K562 (cell line): ENCODE measurements around the gene GRHPR. TPM values are rescaled to one million over a fixed set of nuclear protein-coding genes. Genes with fewer than 3 reads are reported as not detected.

Experiments used
- ARID1B ChIP-seq: fragments of 450-650 bp; IDR thresholded peaks from 2 replicates; pipeline ENCODE4 v1.6.1; 2016; ENCODE audit warnings: antibody characterized with exemption, mild to moderate bottlenecking, inconsistent platforms
- CBFA2T3 ChIP-seq: fragments of 450-650 bp; IDR thresholded peaks from 2 replicates; pipeline ENCODE4 v1.6.1; 2017
- CBFB ChIP-seq: sonication (generic); formaldehyde crosslinking; IDR thresholded peaks from 2 replicates; pipeline ENCODE4 v1.4.0; 2020; ENCODE audit warnings: mild to moderate bottlenecking, missing genetic modification reagents
- CEBPB ChIP-seq: fragments of 450-650 bp; IDR thresholded peaks from 2 replicates; pipeline ENCODE4 v1.6.1; 2016; ENCODE audit warnings: missing genetic modification characterization, missing compliant biosample characterization
- CREB1 ChIP-seq, 2 experiments: sonication (generic) in 1 of 2; formaldehyde crosslinking in 1 of 2; IDR thresholded peaks; 2 replicates each; pipeline versions ENCODE4 v1.6.1 to v1.8.0; 2012 to 2022; ENCODE audit warnings: inconsistent platforms in 1 of 2, mild to moderate bottlenecking in 1 of 2, missing genetic modification reagents in 1 of 2, moderate library complexity in 1 of 2
- EZH2 ChIP-seq: IDR thresholded peaks from 2 replicates; pipeline ENCODE4 v1.6.1; 2012; ENCODE audit warnings: low read depth, mild to moderate bottlenecking, inconsistent platforms, low read length, borderline replicate concordance
- JUND ChIP-seq, 2 experiments: IDR thresholded peaks; 2 replicates in 1 of 2; 3 replicates in 1 of 2; pipeline ENCODE4 v1.6.1; 2011; ENCODE audit warnings: borderline replicate concordance in 2 of 2, low read depth in 2 of 2, low read length in 2 of 2, improper control_type of control experiment in 1 of 2, missing biosample characterization in 1 of 2, missing genetic modification characterization in 1 of 2, missing genetic modification reagents in 1 of 2
- KDM1A ChIP-seq, 2 experiments: fragments of 450-650 bp; IDR thresholded peaks; 2 replicates each; pipeline ENCODE4 v1.6.1; 2016; ENCODE audit warnings: mild to moderate bottlenecking in 2 of 2
- NFIC ChIP-seq: fragments of 450-650 bp; IDR thresholded peaks from 2 replicates; pipeline ENCODE4 v1.6.1; 2017; ENCODE audit warnings: mild to moderate bottlenecking, inconsistent platforms
- RCOR1 ChIP-seq, 2 experiments: IDR thresholded peaks; 2 replicates each; pipeline ENCODE4 v1.6.1; 2012; ENCODE audit warnings: low read depth in 2 of 2, low read length in 2 of 2, borderline replicate concordance in 1 of 2, improper control_type of control experiment in 1 of 2
- SAFB ChIP-seq: fragments of 200-400 bp; formaldehyde crosslinking; IDR thresholded peaks from 2 replicates; pipeline ENCODE4 v1.6.1; 2017; ENCODE audit warnings: low read depth, low read length, borderline replicate concordance
- TEAD4 ChIP-seq, 2 experiments: sonication (generic) in 1 of 2; formaldehyde crosslinking in 1 of 2; IDR thresholded peaks; 2 replicates each; pipeline versions ENCODE4 v1.6.1 to v1.8.0; 2012 to 2022; ENCODE audit warnings: borderline replicate concordance in 1 of 2, inconsistent platforms in 1 of 2, low read length in 1 of 2, mild to moderate bottlenecking in 1 of 2, missing genetic modification reagents in 1 of 2
- USF1 ChIP-seq: sonication (generic); formaldehyde crosslinking; IDR thresholded peaks from 2 replicates; pipeline ENCODE4 v1.9.0; 2022; ENCODE audit warnings: mild to moderate bottlenecking, missing genetic modification reagents
- ZC3H4 ChIP-seq: sonication (generic); formaldehyde crosslinking; IDR thresholded peaks from 2 replicates; pipeline ENCODE4 v1.9.0; 2021; ENCODE audit warnings: missing genetic modification reagents, borderline replicate concordance
- ZNF511 ChIP-seq: sonication (generic); formaldehyde crosslinking; IDR thresholded peaks from 2 replicates; pipeline ENCODE4 v1.8.0; 2022; ENCODE audit warnings: mild to moderate bottlenecking, missing genetic modification reagents
- polyA plus RNA-seq, 8 experiments: library from polyadenylated mRNA; depleted of rRNA in 4 of 8; stranded (reverse) in 5 of 8; unstranded in 3 of 8; fragments of >200 nt; fragmentation: Nextera tagmentation in 2 of 8; fragmentation: Illumina TruSeq in 1 of 8; extraction: Ambion mirVana in 2 of 8; extraction: Trizol in 1 of 8; gene quantifications; 2 replicates each; pipeline versions ENCODE4 v1.2.1 to v1.2.3, GENCODE V29; 2011 to 2014; ENCODE audit warnings: inconsistent platforms in 1 of 8, missing spikeins in 1 of 8
- total RNA-seq, 7 experiments: library from RNA; depleted of rRNA in 6 of 7; stranded (reverse); fragments of >200 nt in 6 of 7; fragmentation: Illumina TruSeq in 2 of 7; extraction: Trizol in 2 of 7; gene quantifications; 2 replicates each; pipeline versions ENCODE4 v1.2.1 to v1.2.3, GENCODE V29; 2011 to 2021; ENCODE audit warnings: low replicate concordance in 1 of 7
- TF ChIP-seq, protein P1 (sequence below), 3 experiments: fragments of 200-800 bp in 1 of 3; sonication (Bioruptor generic) in 1 of 3; sonication (generic) in 1 of 3; formaldehyde crosslinking in 1 of 3; IDR thresholded peaks; 2 replicates each; pipeline versions ENCODE4 v1.6.1 to v1.8.0; 2016 to 2022; ENCODE audit warnings: mild to moderate bottlenecking in 2 of 3, missing compliant biosample characterization in 2 of 3, missing genetic modification characterization in 2 of 3, missing genetic modification reagents in 1 of 3
- TF ChIP-seq, protein P2 (sequence below): fragments of 250-450 bp; sonication (Bioruptor Pico); IDR thresholded peaks from 2 replicates; pipeline ENCODE4 v1.5.1; 2021; ENCODE audit warnings: mild to moderate bottlenecking

The GRHPR gene
- total and polyA plus RNA-seq, 9 of the 15 experiments (the other 6 are each of a cell fraction or from before 2014, with no cell fraction given) = 38.9 to 144 (median 120) TPM

- TF ChIP-seq, protein P1, sequence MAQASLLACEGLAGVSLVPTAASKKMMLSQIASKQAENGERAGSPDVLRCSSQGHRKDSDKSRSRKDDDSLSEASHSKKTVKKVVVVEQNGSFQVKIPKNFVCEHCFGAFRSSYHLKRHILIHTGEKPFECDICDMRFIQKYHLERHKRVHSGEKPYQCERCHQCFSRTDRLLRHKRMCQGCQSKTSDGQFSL (CRISPR knock-in tag; IDR thresholded peaks at IDR 0.05) = peak; percentile 93
- TF ChIP-seq, protein P1 (tag; IDR thresholded peaks at IDR 0.05) = no peak
- TF ChIP-seq CBFB (CRISPR knock-in tag) = no peak
- TF ChIP-seq SAFB = no peak
- peak; percentile 48 to 60; a peak in 2 of 4 replicates for TF ChIP-seq KDM1A (IDR thresholded peaks at IDR 0.05)
- TF ChIP-seq, protein P2, sequence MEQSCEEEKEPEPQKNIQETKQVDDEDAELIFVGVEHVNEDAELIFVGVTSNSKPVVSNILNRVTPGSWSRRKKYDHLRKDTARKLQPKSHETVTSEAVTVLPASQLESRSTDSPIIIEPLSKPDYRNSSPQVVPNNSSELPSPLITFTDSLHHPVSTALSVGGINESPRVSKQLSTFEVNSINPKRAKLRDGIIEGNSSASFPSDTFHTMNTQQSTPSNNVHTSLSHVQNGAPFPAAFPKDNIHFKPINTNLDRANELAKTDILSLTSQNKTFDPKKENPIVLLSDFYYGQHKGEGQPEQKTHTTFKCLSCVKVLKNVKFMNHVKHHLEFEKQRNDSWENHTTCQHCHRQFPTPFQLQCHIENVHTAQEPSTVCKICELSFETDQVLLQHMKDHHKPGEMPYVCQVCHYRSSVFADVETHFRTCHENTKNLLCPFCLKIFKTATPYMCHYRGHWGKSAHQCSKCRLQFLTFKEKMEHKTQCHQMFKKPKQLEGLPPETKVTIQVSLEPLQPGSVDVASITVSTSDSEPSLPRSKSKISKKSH = no peak
- TF ChIP-seq JUND (IDR thresholded peaks at IDR 0.05; ENCODE audit: borderline replicate concordance, low read depth, low read length) = peak; percentile 70
- TF ChIP-seq JUND (tag; IDR thresholded peaks at IDR 0.05; ENCODE audit: borderline replicate concordance, low read depth, low read length) = peak; percentile 66; the same call in 1 of the 3 replicates
- peak; percentile 33; the same call in 1 of the 2 replicates for TF ChIP-seq NFIC
- peak; percentile 37; the same call in 1 of the 2 replicates for TF ChIP-seq USF1 (CRISPR knock-in tag)
- TF ChIP-seq CREB1 (IDR thresholded peaks at IDR 0.05) = peak; percentile 75
- peak; percentile 86 for TF ChIP-seq CREB1 (CRISPR knock-in tag; IDR thresholded peaks at IDR 0.05)
- peak; percentile 25; the same call in 1 of the 2 replicates for TF ChIP-seq CBFA2T3
- TF ChIP-seq ARID1B = peak; percentile 52; the same call in 1 of the 2 replicates
- 0 out of 2 replicates have a peak, but pooled peaks have one; percentile 18 for TF ChIP-seq CEBPB (tag)
- no peak for TF ChIP-seq EZH2
- TF ChIP-seq TEAD4 (IDR thresholded peaks at IDR 0.05; ENCODE audit: low read length) = peak; percentile 43; the same call in 1 of the 2 replicates
- TF ChIP-seq TEAD4 (CRISPR knock-in tag; IDR thresholded peaks at IDR 0.05; ENCODE audit: borderline replicate concordance) = no peak
- TF ChIP-seq RCOR1 (IDR thresholded peaks at IDR 0.05; ENCODE audit: borderline replicate concordance in 1 of 2, low read depth in 2 of 2, low read length in 2 of 2) = peak in 1 of 2 experiments; percentile 83; a peak in 2 of 4 replicates
- TF ChIP-seq ZC3H4 (CRISPR knock-in tag) = no peak
- 0 out of 2 replicates have a peak, but pooled peaks have one; percentile 30 for TF ChIP-seq ZNF511
Observed at GRCh38 chr9:37415011-37415719, 7.3 kb upstream of the GRHPR start (continued).
